Measurements from ENCODE around the gene BBIP1. TPM values are rescaled to one million over a fixed set of nuclear protein-coding genes. Genes with fewer than 3 reads are reported as not detected.
A peak's percentile ranks its signal among the peaks of the same experiment; 100 is the strongest.

The BBIP1 gene
- total RNA-seq, 2 donors from 2014 or later = 18.2 to 23.1 TPM

- Histone ChIP-seq H3K4me3 (no peak overlapping the region), H3K27me3 (no peaks in the 10 kb centered on the region), H3K9me3 (no peaks in the 10 kb centered on the region), H3K36me3 (no peaks in the 10 kb centered on the region), H3K27ac (no peak overlapping the region), H3K4me1 (peaks cover 0 to 18% of the 10 kb centered on the region in 2 donors)
- TF ChIP-seq CTCF (IDR thresholded peaks at IDR 0.05) = no peak
- DNase-seq (ENCODE audit: low spot score) = no peak
Measured at GRCh38 chr10:110853921-110854605, 64.9 kb downstream of the BBIP1 start.

- H3K9me3 ChIP-seq = no peaks in the 10 kb centered on the region
- H3K27ac ChIP-seq = no peak overlapping the region
- H3K36me3 ChIP-seq = no peaks in the 10 kb centered on the region
- peaks cover 0 to 9% of the 10 kb centered on the region in 2 donors for H3K4me1 ChIP-seq
- no peak for DNase-seq (ENCODE audit: low spot score)
- H3K27me3 ChIP-seq = no peaks in the 10 kb centered on the region
- H3K4me3 ChIP-seq = no peak overlapping the region
- no peak for TF ChIP-seq CTCF (IDR thresholded peaks at IDR 0.05)
Measured at GRCh38 chr10:110852947-110853346, 66.0 kb downstream of the BBIP1 start.

GRCh38 chr10:110852255-110852896 is 66.6 kb downstream of the BBIP1 start:
- H3K27me3 ChIP-seq = no peaks in the 10 kb centered on the region
- DNase-seq (ENCODE audit: low spot score) = no peak
- H3K36me3 ChIP-seq = no peaks in the 10 kb centered on the region
- TF ChIP-seq CTCF (IDR thresholded peaks at IDR 0.05) = no peak
- no peak overlapping the region for H3K4me3 ChIP-seq
- no peak overlapping the region for H3K27ac ChIP-seq
- no peaks in the 10 kb centered on the region for H3K9me3 ChIP-seq
- peaks cover 0 to 3% of the 10 kb centered on the region in 2 donors for H3K4me1 ChIP-seq

- Histone ChIP-seq H3K4me1 (no peaks in the 10 kb centered on the region), H3K4me3 (no peak overlapping the region), H3K36me3 (no peaks in the 10 kb centered on the region), H3K27ac (no peak overlapping the region), H3K27me3 (no peaks in the 10 kb centered on the region), H3K9me3 (no peaks in the 10 kb centered on the region)
- DNase-seq (ENCODE audit: low spot score) = peak; percentile 56
- no peak for TF ChIP-seq CTCF (IDR thresholded peaks at IDR 0.05)
Measured at GRCh38 chr10:110851020-110851612, 67.9 kb downstream of the BBIP1 start.

- Histone ChIP-seq H3K27ac (no peak overlapping the region), H3K4me1 (no peaks in the 10 kb centered on the region), H3K4me3 (no peak overlapping the region), H3K36me3 (no peaks in the 10 kb centered on the region), H3K9me3 (no peaks in the 10 kb centered on the region), H3K27me3 (no peaks in the 10 kb centered on the region)
- DNase-seq (ENCODE audit: low spot score) = no peak
- no peak for TF ChIP-seq CTCF (IDR thresholded peaks at IDR 0.05)
Measured at GRCh38 chr10:110850099-110850498, 68.9 kb downstream of the BBIP1 start.

Other genes starting within 250 kb of the BBIP1 start
- 10 to 100 TPM; 22.1 to 22.6 TPM for gene PDCD4, start 47.3 kb downstream of the BBIP1 start, total RNA-seq
- 10 to 100 TPM; 32.9 to 48.9 TPM for gene SHOC2, start 424 bp upstream of the BBIP1 start, total RNA-seq
- 1 to 10 TPM; 1.2 to 1.4 TPM for gene ADRA2A, start 157.8 kb upstream of the BBIP1 start, total RNA-seq

Measured in right atrium auricular region (tissue), 2 donors.